Measurements from ENCODE around the gene ASH1L.

DNA sequence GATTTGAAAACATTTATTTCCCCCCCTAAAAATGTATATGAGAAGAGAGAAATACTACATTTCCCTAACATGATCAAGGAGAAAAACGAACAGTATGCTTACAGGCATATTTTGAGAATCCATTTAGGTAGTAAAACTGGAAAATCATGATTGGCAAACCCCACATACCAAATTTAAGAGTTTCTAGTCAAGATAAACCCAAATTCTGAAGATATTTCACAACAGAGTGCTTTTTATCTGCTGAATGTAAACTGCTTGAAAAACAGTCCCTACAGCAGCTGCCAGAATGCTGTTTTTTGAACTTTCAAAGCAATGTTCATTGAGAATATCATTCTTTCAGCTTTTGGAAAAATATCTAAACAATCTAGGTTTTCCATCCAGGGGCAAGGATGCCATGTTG, 31.0 kb downstream of the ASH1L start:
- TF ChIP-seq, protein P1, sequence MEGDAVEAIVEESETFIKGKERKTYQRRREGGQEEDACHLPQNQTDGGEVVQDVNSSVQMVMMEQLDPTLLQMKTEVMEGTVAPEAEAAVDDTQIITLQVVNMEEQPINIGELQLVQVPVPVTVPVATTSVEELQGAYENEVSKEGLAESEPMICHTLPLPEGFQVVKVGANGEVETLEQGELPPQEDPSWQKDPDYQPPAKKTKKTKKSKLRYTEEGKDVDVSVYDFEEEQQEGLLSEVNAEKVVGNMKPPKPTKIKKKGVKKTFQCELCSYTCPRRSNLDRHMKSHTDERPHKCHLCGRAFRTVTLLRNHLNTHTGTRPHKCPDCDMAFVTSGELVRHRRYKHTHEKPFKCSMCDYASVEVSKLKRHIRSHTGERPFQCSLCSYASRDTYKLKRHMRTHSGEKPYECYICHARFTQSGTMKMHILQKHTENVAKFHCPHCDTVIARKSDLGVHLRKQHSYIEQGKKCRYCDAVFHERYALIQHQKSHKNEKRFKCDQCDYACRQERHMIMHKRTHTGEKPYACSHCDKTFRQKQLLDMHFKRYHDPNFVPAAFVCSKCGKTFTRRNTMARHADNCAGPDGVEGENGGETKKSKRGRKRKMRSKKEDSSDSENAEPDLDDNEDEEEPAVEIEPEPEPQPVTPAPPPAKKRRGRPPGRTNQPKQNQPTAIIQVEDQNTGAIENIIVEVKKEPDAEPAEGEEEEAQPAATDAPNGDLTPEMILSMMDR (IDR thresholded peaks at IDR 0.05; ENCODE audit: poor library complexity), result no peak
- no peak for TF ChIP-seq EZH2 (IDR thresholded peaks at IDR 0.05; ENCODE audit: borderline replicate concordance)
- no peak for TF ChIP-seq EZH2phosphoT487 (IDR thresholded peaks at IDR 0.05; ENCODE audit: low read depth, severe bottlenecking, unreplicated experiment)

Measured in hepatocyte (in vitro differentiated cells).